H1 (cell line): ENCODE data around the gene CXCR4. TPM values are rescaled to one million over a fixed set of nuclear protein-coding genes. Genes with fewer than 3 reads are reported as not detected.

Source experiments
- CTCF ChIA-PET: fragments of 300-600 bp; sonication (Branson Sonifier 250); formaldehyde crosslinking; loops from one replicate; lab custom pipeline; 2021; ENCODE audit not compliant: partially characterized antibody; lab: Charles Lee
- POLR2A ChIA-PET: fragments of 300-600 bp; sonication (Branson Sonifier 250); formaldehyde crosslinking; loops from one replicate; lab custom pipeline; 2021; ENCODE audit warnings: inconsistent platforms; ENCODE audit not compliant: partially characterized antibody; lab: Charles Lee
- DNase-seq, 2 experiments: peaks; one replicate each; pipeline versions ENCODE4 v3.0.0 to v3.0.0-alpha.2; 2010 to 2022; ENCODE audit warnings: low spot score in 2 of 2, low read depth in 1 of 2, mixed read lengths in 1 of 2
- FAIRE-seq: peaks from 2 replicates; lab custom pipeline; 2011; peaks lifted over from hg19 to GRCh38; lab: Jason Lieb, UNC
- H2AFZ ChIP-seq: 2 replicates; pipeline ENCODE4 v1.8.1; 2012; ENCODE audit warnings: low read length, inconsistent platforms
- H2AK5ac ChIP-seq: 2 replicates; pipeline ENCODE4 v1.6.1; 2013; ENCODE audit warnings: low read depth, low read length
- H2BK120ac ChIP-seq: replicated peaks from 2 replicates; pipeline ENCODE3; 2013; ENCODE audit warnings: low read depth, low read length, inconsistent platforms
- H2BK12ac ChIP-seq: 2 replicates; pipeline ENCODE4 v1.6.1; 2013; ENCODE audit warnings: low read depth, low read length
- H2BK15ac ChIP-seq: 2 replicates; pipeline ENCODE4 v1.6.1; 2013; ENCODE audit warnings: low read length
- H2BK20ac ChIP-seq: 2 replicates; pipeline ENCODE4 v1.6.1; 2013; ENCODE audit warnings: low read length
- H2BK5ac ChIP-seq: 2 replicates; pipeline ENCODE4 v1.6.1; 2013; ENCODE audit warnings: low read depth, low read length
- H3K14ac ChIP-seq: 2 replicates; pipeline ENCODE4 v1.6.1; 2013; ENCODE audit warnings: inconsistent platforms; ENCODE audit not compliant: insufficient read length
- H3K18ac ChIP-seq: 2 replicates; pipeline ENCODE4 v1.6.1; 2013; ENCODE audit warnings: low read length; ENCODE audit errors: extremely low read depth
- H3K23ac ChIP-seq: 2 replicates; pipeline ENCODE4 v1.6.1; 2013; ENCODE audit warnings: inconsistent platforms; ENCODE audit not compliant: insufficient read length
- H3K23me2 ChIP-seq: 2 replicates; pipeline ENCODE4 v1.6.1; 2013; ENCODE audit warnings: low read depth, low read length
- H3K27ac ChIP-seq: 2 replicates; pipeline ENCODE4 v1.6.1; 2011; ENCODE audit warnings: low read depth, low read length, inconsistent platforms
- H3K27me3 ChIP-seq, 4 experiments: replicated peaks in 1 of 4; 1 replicate in 1 of 4; 2 replicates in 3 of 4; pipeline versions ENCODE4 v1.6.1 to v1.8.1; 2011 to 2013; ENCODE audit warnings: low read length in 3 of 4, mild to moderate bottlenecking in 3 of 4, inconsistent platforms in 2 of 4, mixed read lengths in 2 of 4, moderate library complexity in 1 of 4; ENCODE audit not compliant: control insufficient read depth in 3 of 4, insufficient read depth in 3 of 4; ENCODE audit errors: extremely low read depth in 1 of 4
- H3K36me3 ChIP-seq, 4 experiments: 2 replicates each; pipeline versions ENCODE4 v1.6.1 to v1.8.1; 2011 to 2013; ENCODE audit warnings: mild to moderate bottlenecking in 4 of 4, low read length in 3 of 4, moderate library complexity in 2 of 4, control low read depth in 1 of 4, inconsistent platforms in 1 of 4; ENCODE audit not compliant: insufficient read depth in 4 of 4, control insufficient read depth in 2 of 4
- H3K4ac ChIP-seq: replicated peaks from 2 replicates; pipeline ENCODE3; 2013; ENCODE audit warnings: low read length, low read depth, mixed read lengths, inconsistent platforms; ENCODE audit not compliant: insufficient read length
- H3K4me1 ChIP-seq, 4 experiments: replicated peaks in 1 of 4; 1 replicate in 1 of 4; 2 replicates in 3 of 4; pipeline versions ENCODE4 v1.6.1 to v1.8.1; 2011 to 2013; ENCODE audit warnings: low read length in 3 of 4, inconsistent platforms in 2 of 4, mixed read lengths in 1 of 4; ENCODE audit not compliant: insufficient read depth in 4 of 4, control insufficient read depth in 3 of 4
- H3K4me2 ChIP-seq, 2 experiments: 2 replicates each; pipeline versions ENCODE4 v1.6.1 to v1.8.1; 2011 to 2013; ENCODE audit warnings: low read depth in 2 of 2, low read length in 2 of 2, control low read depth in 1 of 2, inconsistent platforms in 1 of 2, mild to moderate bottlenecking in 1 of 2; ENCODE audit not compliant: insufficient read depth in 1 of 2
- H3K4me3 ChIP-seq, 4 experiments: fragments of 200-600, 300-600 bp in 1 of 4; sonication (generic), shearing (Covaris generic), sonication (Bioruptor Twin) in 1 of 4; 2 replicates each; pipeline versions ENCODE4 v1.5.1 to v1.8.1; 2011 to 2016; ENCODE audit warnings: low read length in 4 of 4, low read depth in 3 of 4, control low read depth in 2 of 4, inconsistent platforms in 2 of 4, mild to moderate bottlenecking in 2 of 4, mixed read lengths in 1 of 4, moderate library complexity in 1 of 4; ENCODE audit not compliant: insufficient read depth in 2 of 4; ENCODE audit errors: extremely low read depth in 1 of 4
- H3K56ac ChIP-seq: replicated peaks from 2 replicates; pipeline ENCODE3; 2013; ENCODE audit warnings: low read depth, mild to moderate bottlenecking, mixed read lengths, low read length, inconsistent platforms; ENCODE audit not compliant: insufficient read length
- H3K79me1 ChIP-seq: 2 replicates; pipeline ENCODE4 v1.6.1; 2013; ENCODE audit warnings: low read depth, low read length, control low read depth
- H3K79me2 ChIP-seq, 2 experiments: 2 replicates each; pipeline versions ENCODE4 v1.6.1 to v1.8.1; 2012 to 2013; ENCODE audit warnings: low read length in 2 of 2, mild to moderate bottlenecking in 2 of 2, inconsistent platforms in 1 of 2; ENCODE audit not compliant: insufficient read depth in 2 of 2, control insufficient read depth in 1 of 2
- H3K9ac ChIP-seq, 4 experiments: replicated peaks in 1 of 4; 1 replicate in 1 of 4; 2 replicates in 3 of 4; pipeline versions ENCODE4 v1.6.1 to v1.8.1; 2011 to 2013; ENCODE audit warnings: low read depth in 3 of 4, low read length in 3 of 4, control low read depth in 2 of 4, mild to moderate bottlenecking in 2 of 4, moderate library complexity in 2 of 4, inconsistent platforms in 1 of 4; ENCODE audit errors: extremely low read depth in 1 of 4
- H3K9me3 ChIP-seq, 2 experiments: 2 replicates each; pipeline versions ENCODE4 v1.6.1 to v1.8.1; 2012 to 2013; ENCODE audit warnings: mild to moderate bottlenecking in 2 of 2, moderate library complexity in 2 of 2, control low read depth in 1 of 2, inconsistent platforms in 1 of 2, low read depth in 1 of 2, low read length in 1 of 2, mixed read lengths in 1 of 2; ENCODE audit not compliant: insufficient read depth in 2 of 2
- H4K20me1 ChIP-seq, 2 experiments: replicated peaks in 1 of 2; 2 replicates each; pipeline versions ENCODE3 to v1.8.1; 2011 to 2013; ENCODE audit warnings: inconsistent platforms in 2 of 2, low read length in 2 of 2, mild to moderate bottlenecking in 1 of 2; ENCODE audit not compliant: insufficient read depth in 2 of 2, control insufficient read depth in 1 of 2
- H4K5ac ChIP-seq: 2 replicates; pipeline ENCODE4 v1.6.1; 2013; ENCODE audit warnings: low read length, low read depth, mixed read lengths, inconsistent platforms; ENCODE audit not compliant: insufficient read length
- H4K8ac ChIP-seq: 2 replicates; pipeline ENCODE4 v1.8.0; 2013; ENCODE audit warnings: mild to moderate bottlenecking, moderate library complexity, low read length, inconsistent platforms; ENCODE audit not compliant: insufficient read depth; ENCODE audit errors: extremely low read depth
- H4K91ac ChIP-seq: replicated peaks from 2 replicates; pipeline ENCODE3; 2013; ENCODE audit warnings: low read length, mixed read lengths, inconsistent platforms; ENCODE audit not compliant: insufficient read length
- BACH1 ChIP-seq: IDR thresholded peaks from 2 replicates; pipeline ENCODE4 v1.6.1; 2012; ENCODE audit warnings: low read length, improper control_type of control experiment
- JUND ChIP-seq: IDR thresholded peaks from 2 replicates; pipeline ENCODE4 v1.6.1; 2011; ENCODE audit warnings: mild to moderate bottlenecking, improper control_type of control experiment, low read length
- KDM4A ChIP-seq: IDR thresholded peaks from one replicate; pipeline ENCODE4 v1.7.1; 2012; ENCODE audit warnings: low read depth, mild to moderate bottlenecking, moderate library complexity, low read length, inconsistent platforms; ENCODE audit not compliant: severe bottlenecking
- KDM5A ChIP-seq: fragments of 200-600 bp; IDR thresholded peaks from 2 replicates; pipeline ENCODE4 v1.7.1; 2012; ENCODE audit warnings: mild to moderate bottlenecking, low read length, inconsistent platforms, mixed read lengths
- NRF1 ChIP-seq: IDR thresholded peaks from 2 replicates; pipeline ENCODE4 v1.6.1; 2011; ENCODE audit warnings: mild to moderate bottlenecking, low read depth, low read length, improper control_type of control experiment
- POLR2A ChIP-seq, 2 experiments: IDR thresholded peaks; 1 replicate in 1 of 2; 2 replicates in 1 of 2; pipeline ENCODE4 v1.6.1; 2011; ENCODE audit warnings: low read depth in 2 of 2, low read length in 2 of 2, mild to moderate bottlenecking in 2 of 2; ENCODE audit errors: control extremely low read depth in 1 of 2
- POU5F1 ChIP-seq: IDR thresholded peaks from 2 replicates; pipeline ENCODE4 v1.6.1; 2011; ENCODE audit warnings: low read depth, mild to moderate bottlenecking, low read length, moderate library complexity
- RBBP5 ChIP-seq: IDR thresholded peaks from 2 replicates; pipeline ENCODE4 v1.7.1; 2012; ENCODE audit warnings: low read depth, mild to moderate bottlenecking, inconsistent platforms, low read length, moderate library complexity, borderline replicate concordance
- RNF2 ChIP-seq: fragments of 200-900, 300-1000 bp; sonication (generic); IDR thresholded peaks from 2 replicates; pipeline ENCODE4 v1.7.1; 2016; ENCODE audit warnings: borderline replicate concordance, low read depth, mild to moderate bottlenecking, antibody characterized with exemption, low read length; ENCODE audit not compliant: poor library complexity, severe bottlenecking; ENCODE audit errors: missing control alignments
- SIX5 ChIP-seq: IDR thresholded peaks from 2 replicates; pipeline ENCODE4 v1.6.1; 2011; ENCODE audit warnings: mild to moderate bottlenecking, low read depth, low read length
- SP1 ChIP-seq: IDR thresholded peaks from 2 replicates; pipeline ENCODE4 v1.6.1; 2011; ENCODE audit warnings: low read depth, low read length
- SP2 ChIP-seq: IDR thresholded peaks from 2 replicates; pipeline ENCODE4 v1.6.1; 2012; ENCODE audit warnings: mild to moderate bottlenecking, low read length, inconsistent platforms
- WGBS, 2 experiments: shearing (Covaris generic) in 1 of 2; methylation state at CpG; one replicate each; pipeline versions ENCODE4 v1.1.6 to v1.1.7; 2013 to 2015; ENCODE audit warnings: low lambda C conversion rate in 2 of 2, mixed read lengths in 2 of 2, inconsistent platforms in 1 of 2, low coverage in 1 of 2, missing lambda C conversion rate in 1 of 2; ENCODE audit not compliant: insufficient replicate concordance in 2 of 2, insufficient coverage in 1 of 2, insufficient read length in 1 of 2; ENCODE audit errors: extremely low coverage in 1 of 2, missing lambda C conversion rate in 1 of 2; 5-methylcytosine and 5-hydroxymethylcytosine counted together
- polyA plus RNA-seq, 7 experiments: library from polyadenylated mRNA; depleted of rRNA in 3 of 7; stranded (reverse) in 5 of 7; unstranded in 2 of 7; fragments of >200 nt in 5 of 7; fragments of 200-250 nt in 2 of 7; gene quantifications; 1 replicate in 5 of 7; 2 replicates in 1 of 7; 4 replicates in 1 of 7; pipeline versions ENCODE4 v1.2.1 to v1.2.3, GENCODE V29; 2011 to 2013; ENCODE audit warnings: missing spikeins in 2 of 7, mixed read lengths in 2 of 7
- total RNA-seq: library from RNA; stranded (reverse); fragmentation: NEBNext Ultra II Directional; extraction: Animal tissue kit (Norgen Biotek cat#: 25700); gene quantifications from 2 replicates; pipeline ENCODE4 v1.2.1, GENCODE V29; 2021
- TF ChIP-seq, protein P1 (sequence below): IDR thresholded peaks from 2 replicates; pipeline ENCODE4 v1.6.1; 2011; ENCODE audit warnings: low read length, improper control_type of control experiment

CXCR4 gene
- total and polyA plus RNA-seq, 2 of the 8 experiments (the other 6 are each of a cell fraction or from before 2014, with no cell fraction given) = 1.8 to 2.8 TPM

DNA sequence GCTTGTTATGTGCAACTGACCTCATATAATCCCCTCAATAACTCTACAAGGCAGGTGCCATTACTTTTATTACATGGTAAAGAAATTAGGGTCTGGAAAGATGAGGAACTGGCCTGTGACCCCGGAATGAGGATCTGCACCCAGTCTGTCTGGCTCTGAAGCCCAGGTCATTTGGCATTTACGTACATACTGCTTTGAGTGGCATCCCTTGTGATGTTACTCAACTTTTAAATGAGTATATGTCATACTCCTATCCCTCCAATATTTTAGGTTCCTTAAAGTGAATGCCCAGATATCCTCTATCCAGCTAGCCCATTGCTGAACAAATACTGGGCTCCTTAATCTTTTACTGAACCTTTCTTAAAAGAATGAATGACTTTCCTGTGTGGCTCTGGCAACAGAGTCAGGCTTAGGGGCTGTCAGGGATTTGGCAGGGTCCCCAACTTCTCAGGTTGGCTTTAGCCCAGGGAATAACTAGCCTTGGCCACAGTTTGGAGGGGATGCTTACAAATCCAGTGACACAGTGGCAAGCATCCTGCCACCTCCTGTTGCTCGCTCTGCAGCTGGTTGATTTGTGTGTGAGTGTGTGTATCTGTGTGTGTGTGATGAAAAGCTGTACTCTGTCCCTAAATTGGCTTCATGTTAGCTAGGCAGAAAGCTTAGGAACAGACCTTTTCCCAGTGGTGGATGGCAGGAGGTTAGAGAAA, 3.4 kb upstream of the CXCR4 start:
- Histone ChIP-seq H3K27ac (no peak overlapping the region), H3K79me1 (no peaks in the 10 kb centered on the region), H4K20me1 (no peaks in the 10 kb centered on the region), H3K14ac (no peak overlapping the region), H3K9ac (no peak overlapping the region), H3K56ac (no peak overlapping the region), H3K27me3 (peaks cover 8 to 34% (median 27%) of the 10 kb centered on the region in 4 experiments), H2BK15ac (no peak overlapping the region), H3K4me2 (no peak overlapping the region), H3K23ac (no peak overlapping the region), H3K36me3 (no peaks in the 10 kb centered on the region), H2BK20ac (no peak overlapping the region), H3K4ac (no peak overlapping the region), H3K79me2 (no peaks in the 10 kb centered on the region), H2BK120ac (no peak overlapping the region), H2AFZ (no peak overlapping the region), H4K5ac (no peak overlapping the region), H3K4me1 (peaks cover 0 to 8% (median 3%) of the 10 kb centered on the region in 4 experiments; a peak in 6 of 7 replicates), H2AK5ac (no peak overlapping the region), H4K8ac (no peak overlapping the region), H4K91ac (peak overlapping the region; percentile 57), H3K23me2 (peaks cover 21% of the 10 kb centered on the region), H3K9me3 (no peaks in the 10 kb centered on the region), H3K18ac (no peak overlapping the region), H2BK5ac (no peak overlapping the region), H3K4me3 (no peak overlapping the region), H2BK12ac (no peak overlapping the region)
- WGBS, 2 experiments = 83% methylated on average over 3 of the region's 3 CpGs; no CpG with 5 or more reads in 1 of the 2 experiments
- POLR2A ChIA-PET = no interaction called here
- FAIRE-seq (no peak), DNase-seq (no peak)
- CTCF ChIA-PET = no interaction called here
- TF ChIP-seq SP1 (no peak), POU5F1 (no peak), SP2 (no peak), RBBP5 (no peak), NRF1 (no peak), KDM5A (no peak), JUND (no peak), BACH1 (no peak), POLR2A (IDR thresholded peaks at IDR 0.05; ENCODE audit: control extremely low read depth in 1 of 2, low read depth in 2 of 2, low read length in 2 of 2) (no peak), SIX5 (no peak), KDM4A (no peak), RNF2 (no peak)
- TF ChIP-seq, protein P1, sequence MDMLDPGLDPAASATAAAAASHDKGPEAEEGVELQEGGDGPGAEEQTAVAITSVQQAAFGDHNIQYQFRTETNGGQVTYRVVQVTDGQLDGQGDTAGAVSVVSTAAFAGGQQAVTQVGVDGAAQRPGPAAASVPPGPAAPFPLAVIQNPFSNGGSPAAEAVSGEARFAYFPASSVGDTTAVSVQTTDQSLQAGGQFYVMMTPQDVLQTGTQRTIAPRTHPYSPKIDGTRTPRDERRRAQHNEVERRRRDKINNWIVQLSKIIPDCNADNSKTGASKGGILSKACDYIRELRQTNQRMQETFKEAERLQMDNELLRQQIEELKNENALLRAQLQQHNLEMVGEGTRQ = no peak
